ENCODE results near the gene OSBPL9. TPM values are rescaled to one million over a fixed set of nuclear protein-coding genes. Genes with fewer than 3 reads are reported as not detected.

The OSBPL9 gene
- total and polyA plus RNA-seq, 8 donors: 30.7 to 51.0 (median 35.6) TPM

- FAIRE-seq (no peak), ATAC-seq (no peak)
Measured at GRCh38 chr1:51651552-51651942, 34.7 kb downstream of the OSBPL9 start.

DNA sequence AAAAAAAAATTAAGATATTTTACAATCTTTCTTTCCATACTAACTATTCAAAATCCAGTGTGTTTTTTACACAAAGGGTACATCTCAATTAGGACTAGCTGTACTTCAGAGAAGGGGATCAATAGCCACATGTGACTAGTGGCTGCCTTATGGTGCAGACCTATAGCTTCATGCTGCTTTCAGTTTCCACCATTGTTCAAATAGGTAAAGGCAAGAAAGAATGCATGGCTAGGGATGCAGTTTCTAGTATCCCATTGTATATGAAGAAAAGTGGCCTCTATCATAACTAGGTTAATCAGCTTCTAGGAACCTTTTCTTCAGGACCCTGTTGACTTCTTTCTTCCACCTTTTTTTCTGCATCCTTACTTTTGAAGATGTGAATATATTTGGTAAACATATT, 35.7 kb downstream of the OSBPL9 start:
- Histone ChIP-seq H3K36me3 (no peaks in the 10 kb centered on the region), H3K4me1 (peaks cover 0 to 7% (median 0%) of the 10 kb centered on the region in 3 donors), H3K4me3 (no peak overlapping the region), H3K9me3 (no peaks in the 10 kb centered on the region), H3K27me3 (no peaks in the 10 kb centered on the region), H3K27ac (no peak overlapping the region)
- intact Hi-C loops (cut with DNase I): no loop called here
- DNase-seq (no peak), ATAC-seq (no peak), FAIRE-seq (no peak)
- no peak for TF ChIP-seq CTCF (IDR thresholded peaks at IDR 0.05)

More at GRCh38 chr1:51651552-51651942, 34.7 kb downstream of the OSBPL9 start:
- Histone ChIP-seq H3K9me3 (no peaks in the 10 kb centered on the region), H3K36me3 (no peaks in the 10 kb centered on the region), H3K27me3 (no peaks in the 10 kb centered on the region), H3K4me3 (no peak overlapping the region), H3K27ac (no peak overlapping the region), H3K4me1 (peaks cover 0 to 10% (median 0%) of the 10 kb centered on the region in 3 donors)
- no peak for TF ChIP-seq CTCF (IDR thresholded peaks at IDR 0.05)
- 92 to 97% methylated on average over 3 of the region's 3 CpGs for WGBS, 2 donors
- DNase-seq: no peak
- intact Hi-C loops (cut with DNase I): no loop called here

- FAIRE-seq (no peak), ATAC-seq (peak in 1 of 4 donors; percentile 27), DNase-seq (no peak)
- Histone ChIP-seq H3K27ac (no peak overlapping the region), H3K36me3 (no peaks in the 10 kb centered on the region), H3K4me3 (no peak overlapping the region), H3K27me3 (no peaks in the 10 kb centered on the region), H3K9me3 (no peaks in the 10 kb centered on the region), H3K4me1 (peaks cover 0 to 2% (median 0%) of the 10 kb centered on the region in 3 donors)
- intact Hi-C loops (cut with DNase I): no loop called here
- no peak for TF ChIP-seq CTCF (IDR thresholded peaks at IDR 0.05)
Measured at GRCh38 chr1:51653127-51653526, 36.2 kb downstream of the OSBPL9 start.

- no peak for FAIRE-seq
- no peak for TF ChIP-seq CTCF (IDR thresholded peaks at IDR 0.05)
Measured at GRCh38 chr1:51654000-51654399, 37.1 kb downstream of the OSBPL9 start.

GRCh38 chr1:51656374-51656773, 39.5 kb downstream of the OSBPL9 start:
- intact Hi-C loops (cut with DNase I): no loop called here
- H3K36me3 ChIP-seq: no peaks in the 10 kb centered on the region
- FAIRE-seq (no peak), DNase-seq (no peak), ATAC-seq (no peak)
- no peak overlapping the region for H3K27ac ChIP-seq
- no peak for TF ChIP-seq CTCF (IDR thresholded peaks at IDR 0.05)
- no peaks in the 10 kb centered on the region for H3K27me3 ChIP-seq
- no peaks in the 10 kb centered on the region for H3K4me1 ChIP-seq
- H3K4me3 ChIP-seq: no peak overlapping the region
- WGBS, 2 donors: 96 to 97% methylated on average over 4 of the region's 4 CpGs
- no peaks in the 10 kb centered on the region for H3K9me3 ChIP-seq

More at GRCh38 chr1:51654000-51654399, 37.1 kb downstream of the OSBPL9 start:
- no peak for DNase-seq
- Histone ChIP-seq H3K9me3 (no peaks in the 10 kb centered on the region), H3K36me3 (no peaks in the 10 kb centered on the region), H3K4me3 (no peak overlapping the region), H3K27me3 (no peaks in the 10 kb centered on the region), H3K27ac (no peak overlapping the region), H3K4me1 (no peaks in the 10 kb centered on the region)
- 69 to 75% methylated on average over 1 of the region's 1 CpG for WGBS, 2 donors
- intact Hi-C loops (cut with DNase I): no loop called here
- no peak for ATAC-seq

All from pancreas (tissue), 10 donors.